H4 (cell line): Measurements from ENCODE around the gene NXPH3. TPM values are rescaled to one million over a fixed set of nuclear protein-coding genes. Genes with fewer than 3 reads are reported as not detected.
"Not testable (repeated sequence)": the region's sequence is repeated elsewhere in the genome, so short reads cannot be mapped to it uniquely, and the experiment has no call there.

ENCODE experiments used
- DNase-seq: peaks from one replicate; pipeline ENCODE4 v3.0.0-alpha.2; 2015; ENCODE audit warnings: low spot score
- total RNA-seq: library from RNA; depleted of rRNA; stranded (reverse); fragments of >200 nt; shearing (Covaris generic); gene quantifications from 2 replicates; pipeline ENCODE4 v1.2.3, GENCODE V29; 2014; rRNA removed

NXPH3 gene
- 0.15 and 0.23 TPM in 2 replicates for total RNA-seq

- DNase-seq = no peak
These were observed at the start of gene NXPH3 for GRCh38 chr17:49575679-49576087. TSS of gene NXPH3 (plus strand) at chr17:49575871. CDS start at chr17:49576220, 349 bp downstream.

GRCh38 chr17:49527927-49528651 is 47.6 kb upstream of the NXPH3 start:
- no peak for DNase-seq

DNA sequence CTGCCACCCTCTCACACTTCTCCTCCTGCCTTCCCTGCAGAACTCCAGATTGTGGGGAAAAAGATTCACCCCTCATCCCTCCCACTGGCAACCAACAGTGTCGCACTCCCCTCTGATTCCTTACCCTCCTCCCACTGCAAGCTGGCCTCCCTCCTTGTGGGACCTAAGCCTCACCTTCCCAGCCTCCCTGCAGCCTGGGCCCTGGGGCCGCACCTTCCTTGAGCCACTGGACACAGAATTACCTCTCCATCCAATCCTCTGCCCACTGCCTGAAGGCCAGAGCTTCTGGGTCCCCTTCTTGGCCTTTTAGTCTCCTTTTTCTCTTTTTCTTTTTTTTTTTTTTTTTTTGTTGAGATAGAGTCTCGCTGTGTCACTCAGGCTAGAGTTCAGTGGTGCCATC is 46.7 kb upstream of the NXPH3 start:
- DNase-seq = no peak

- DNase-seq = no peak
These were observed 45.6 kb upstream of the NXPH3 start for GRCh38 chr17:49530118-49530517.

GRCh38 chr17:49543860-49544259 is 31.8 kb upstream of the NXPH3 start:
- no peak for DNase-seq

GRCh38 chr17:49545007-49545660 is 30.5 kb upstream of the NXPH3 start:
- DNase-seq = no peak

GRCh38 chr17:49545806-49546545 is 29.7 kb upstream of the NXPH3 start:
- DNase-seq = no peak

DNA sequence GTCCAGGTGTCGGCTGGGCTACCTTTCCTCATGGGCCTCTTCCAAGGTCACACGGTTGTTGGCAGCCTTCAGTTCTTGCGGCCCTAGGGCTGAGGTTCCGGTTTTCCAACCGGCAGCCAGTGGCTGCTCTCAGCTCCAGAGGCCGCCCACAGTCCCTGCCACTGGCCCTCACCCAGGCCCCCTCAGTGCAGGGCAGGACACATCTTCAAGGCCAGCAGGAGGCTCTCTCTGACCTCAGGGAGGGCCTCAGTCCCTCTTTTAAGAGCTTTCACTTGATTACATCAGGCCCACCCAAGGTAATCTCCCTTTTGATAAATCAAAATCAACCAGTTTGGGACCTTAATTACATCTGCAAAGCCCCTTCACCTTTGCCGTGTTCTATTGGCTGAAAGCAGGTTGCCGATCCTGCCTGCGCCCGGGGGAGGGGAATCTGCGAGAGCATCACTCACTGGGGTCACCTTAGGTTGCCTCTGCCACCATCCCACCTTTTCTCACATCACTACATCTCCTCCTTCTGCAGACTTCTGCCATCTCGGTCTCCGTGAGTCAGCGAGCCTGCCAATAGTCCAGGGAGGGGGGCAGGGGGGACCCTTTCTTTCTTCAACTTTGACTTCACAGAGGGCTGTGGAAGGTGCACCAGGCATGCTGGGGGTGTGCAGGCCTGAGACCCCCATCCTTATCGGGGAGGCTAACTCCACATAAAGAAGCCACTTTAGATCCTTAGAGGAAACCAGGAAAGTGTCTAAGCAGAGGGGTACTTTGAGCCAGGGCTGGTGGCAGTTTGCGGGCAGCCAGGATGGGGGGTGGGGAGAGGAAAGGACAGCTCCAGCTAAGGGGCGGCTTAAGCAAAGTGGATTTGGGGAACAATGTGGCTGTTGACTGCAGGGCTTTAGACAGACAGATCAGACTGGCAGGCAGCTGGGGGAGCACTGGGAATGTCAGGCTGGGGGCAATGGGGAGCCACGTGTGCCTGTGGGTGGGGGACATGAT is 28.8 kb upstream of the NXPH3 start:
- DNase-seq = no peak

DNA sequence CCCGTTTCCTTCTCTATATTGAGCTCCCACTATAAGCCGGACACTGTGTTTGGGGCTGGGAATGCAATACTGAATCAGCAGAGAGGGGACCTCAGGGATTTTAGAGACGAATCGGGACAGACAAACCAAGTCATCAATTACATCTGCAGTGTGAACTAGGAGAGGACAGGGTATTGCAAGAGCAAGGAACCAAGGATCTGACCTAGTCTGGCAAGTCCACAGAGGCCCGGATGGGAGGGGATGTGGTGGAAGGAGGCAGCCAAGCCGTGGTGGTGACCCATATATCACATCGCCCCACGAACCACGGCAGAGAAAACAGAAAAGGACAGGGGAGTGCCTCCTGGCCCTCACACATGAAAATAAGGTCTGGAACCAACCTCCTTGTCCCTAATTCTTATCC is 28.1 kb upstream of the NXPH3 start:
- no peak for DNase-seq

DNA sequence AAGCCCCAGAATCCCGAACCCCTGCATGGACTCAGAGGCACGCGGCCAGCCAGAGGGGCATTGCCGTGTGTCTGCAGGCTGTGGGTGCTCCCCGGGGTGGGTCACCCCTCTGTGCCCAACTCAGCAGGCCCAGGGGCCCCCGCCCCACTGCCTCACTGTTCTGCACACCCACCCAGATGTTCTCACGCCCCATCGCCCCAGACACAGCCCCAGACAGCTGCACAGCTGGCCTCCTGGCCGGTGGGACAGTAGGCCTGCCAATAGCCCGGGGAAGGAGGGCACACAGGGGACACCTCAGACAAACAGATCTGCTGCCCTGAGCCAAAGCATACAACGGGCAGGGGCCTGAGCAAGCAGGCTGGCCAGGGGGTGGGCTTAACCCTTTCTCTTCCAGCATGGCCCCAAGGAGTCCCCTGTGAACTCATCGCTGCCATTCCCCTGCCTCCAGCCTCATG is 27.6 kb upstream of the NXPH3 start:
- no peak for DNase-seq

- DNase-seq = peak; percentile 49
These were observed 27.0 kb upstream of the NXPH3 start for GRCh38 chr17:49548506-49549310.

DNA sequence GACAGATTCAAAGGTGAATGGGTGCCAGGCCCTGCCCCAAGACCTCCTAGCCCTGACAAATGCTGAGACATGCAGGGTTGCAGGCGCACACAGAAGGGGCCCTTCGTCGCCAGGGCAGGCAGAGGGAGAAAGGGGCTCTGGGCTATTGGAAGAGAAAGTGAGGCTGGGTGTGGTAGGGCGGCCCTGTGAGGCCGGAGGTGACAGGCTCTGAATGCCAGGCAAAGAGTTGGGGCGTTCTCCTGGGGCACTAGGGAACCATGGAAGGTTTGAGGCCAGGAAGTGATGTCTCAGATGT is 26.4 kb upstream of the NXPH3 start:
- no peak for DNase-seq

DNA sequence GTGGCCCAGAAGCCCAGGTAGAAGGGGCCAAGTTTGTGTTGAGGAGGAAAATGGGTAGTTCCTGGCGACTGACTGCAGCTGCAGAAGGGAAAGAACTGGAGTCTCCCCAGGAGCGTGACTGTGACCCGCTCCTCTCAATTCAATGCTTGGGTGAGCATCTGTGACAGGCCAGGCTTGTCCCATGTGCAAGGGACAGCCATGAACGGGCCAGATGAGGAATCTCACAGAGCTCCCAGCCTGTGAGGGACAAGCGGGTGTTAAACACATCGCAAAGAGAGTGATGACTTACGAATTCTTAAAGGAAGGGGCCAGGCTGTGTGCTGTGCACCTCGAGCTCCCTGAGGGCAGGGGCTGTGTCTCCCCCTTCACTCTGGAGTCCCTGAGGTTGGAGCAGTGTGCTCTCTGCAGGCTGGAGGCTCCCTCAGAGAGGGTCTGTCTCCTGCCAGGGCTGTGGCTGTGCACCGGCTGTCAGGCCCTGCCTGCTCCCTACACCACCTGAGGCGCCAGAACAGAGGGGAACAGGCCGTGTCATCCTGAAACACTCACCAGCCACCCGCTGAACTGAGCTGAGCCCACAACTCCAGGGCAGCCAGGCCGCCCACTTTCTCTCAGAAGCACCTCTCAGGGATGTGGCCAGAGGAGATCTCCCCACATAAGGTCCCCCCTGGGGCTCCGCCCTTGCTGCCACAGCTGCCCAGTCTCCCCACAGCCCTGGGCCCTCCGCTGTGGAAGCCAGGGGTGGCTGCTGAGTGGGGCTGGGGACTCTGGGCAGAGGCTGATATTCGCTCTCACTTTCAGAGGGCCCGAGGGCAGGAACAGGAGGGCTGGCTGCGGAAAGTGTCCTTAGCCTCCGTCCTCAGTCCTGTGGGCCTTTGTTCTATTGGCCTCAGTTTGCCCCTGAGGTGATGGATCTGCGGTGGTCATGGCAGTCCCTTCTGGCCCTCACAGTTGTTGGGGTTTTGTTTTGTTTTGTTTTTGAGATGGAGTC is 25.7 kb upstream of the NXPH3 start:
- no peak for DNase-seq

DNA sequence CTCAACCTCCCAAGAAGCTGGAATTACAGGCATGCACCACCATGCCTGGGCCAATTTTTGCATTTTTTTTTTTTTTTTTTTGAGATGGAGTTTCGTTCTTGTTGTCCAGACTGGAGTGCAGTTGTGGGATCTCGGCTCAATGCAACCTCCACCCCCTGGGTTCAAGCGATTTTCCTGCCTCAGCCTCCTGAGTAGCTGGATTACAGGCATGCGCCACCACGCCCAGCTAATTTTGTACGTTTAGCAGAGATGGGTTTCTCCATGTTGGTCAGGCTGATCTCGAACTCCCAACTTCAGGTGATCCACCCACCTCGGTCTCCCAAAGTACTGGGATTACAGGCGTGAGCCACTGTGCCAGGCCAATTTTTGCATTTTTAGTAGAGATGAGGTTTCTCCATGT is 24.9 kb upstream of the NXPH3 start:
- not testable (repeated sequence) for DNase-seq

DNA sequence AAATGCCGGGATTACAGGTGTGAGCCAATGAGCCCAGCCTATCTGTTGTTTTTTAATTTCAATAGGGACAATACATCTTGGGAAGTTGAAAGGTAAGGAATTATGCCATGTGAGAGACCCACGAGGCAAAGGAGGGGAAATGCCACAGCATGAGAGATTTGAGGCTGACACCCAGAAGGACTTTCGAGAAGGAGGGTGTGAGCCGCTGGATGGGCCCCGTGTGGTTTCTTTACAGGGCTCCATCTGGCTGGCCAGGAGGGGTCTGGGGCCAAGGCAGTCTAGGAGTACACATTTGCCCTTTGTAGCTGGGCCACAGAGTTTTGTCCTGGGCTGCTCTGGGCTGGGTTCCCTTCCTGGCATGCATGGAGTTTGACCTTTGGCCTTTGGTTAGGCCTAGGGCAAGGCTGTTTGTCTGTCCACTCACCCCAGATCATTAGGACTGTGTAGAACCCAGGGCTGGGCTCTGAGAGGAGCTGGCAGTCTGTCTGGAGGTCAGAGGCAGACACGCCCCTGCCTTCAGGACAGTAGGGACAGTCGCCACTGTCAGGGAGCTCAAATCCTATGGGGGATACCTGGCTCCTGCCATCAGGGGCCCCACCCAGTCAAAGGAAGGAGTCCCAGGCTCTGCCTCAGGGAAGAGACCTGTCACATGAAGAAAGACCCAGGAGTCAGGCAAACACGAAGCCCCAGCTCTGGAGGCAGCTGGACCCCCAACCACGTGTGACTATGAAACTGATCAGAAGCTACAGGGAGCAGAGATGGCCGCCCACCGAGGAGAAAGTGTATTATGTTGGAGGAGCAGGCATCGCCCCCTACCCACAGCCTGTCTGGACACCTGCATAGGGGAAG is 24.2 kb upstream of the NXPH3 start:
- no peak for DNase-seq

- DNase-seq = no peak
These were observed 23.5 kb upstream of the NXPH3 start for GRCh38 chr17:49552070-49552751.

- DNase-seq = no peak
These were observed 21.9 kb upstream of the NXPH3 start for GRCh38 chr17:49553676-49554335.
